NOMO-1 treated with DMSO at 0.1 percent for 48 hours (cell line): Measurements from ENCODE around the gene OR56A3.
"Not testable (repeated sequence)": the region's sequence is repeated elsewhere in the genome, so short reads cannot be mapped to it uniquely, and the experiment has no call there.

Source experiments
- DNase-seq: peaks from one replicate; lab custom pipeline; 2025; ENCODE audit not compliant: unreplicated experiment; lab: John Stamatoyannopoulos, UW

The OR56A3 gene

GRCh38 chr11:5941951-5942350, at the start of gene OR56A3:
Gene OR56A3 (plus strand): TSS chr11:5942251. CDS start chr11:5947347, 5,096 bp downstream.
- DNase-seq, result no peak

DNA sequence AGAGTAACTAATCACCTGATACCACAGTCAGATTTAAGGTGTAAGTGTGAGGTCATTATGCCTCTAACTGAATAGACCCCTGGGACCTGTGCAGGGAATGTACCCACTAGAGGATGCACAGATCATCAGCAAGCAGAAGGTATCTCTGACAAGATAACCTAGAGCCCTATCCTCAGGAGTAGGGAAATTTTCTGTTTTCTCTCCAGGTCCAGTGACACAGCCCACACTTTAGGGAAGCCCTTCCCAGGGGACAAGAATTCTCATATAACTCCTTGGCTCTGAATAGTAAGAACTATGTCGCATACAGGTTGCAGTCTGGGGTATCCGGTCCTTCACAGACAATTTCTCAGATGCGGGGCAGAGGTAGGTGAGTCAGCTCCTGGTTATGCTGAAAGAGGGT, 49.1 kb upstream of the OR56A3 start, which contains the start of gene OR52E5:
TSS of gene OR52E5 (plus strand) at position 301 of the 400 bp plus-strand sequence. CDS start 7,569 bp downstream, outside the sequence.
- no peak for DNase-seq

- no peak for DNase-seq
Observed at GRCh38 chr11:5899534-5899933, 42.5 kb upstream of the OR56A3 start.

GRCh38 chr11:5910540-5910939, 31.5 kb upstream of the OR56A3 start:
- DNase-seq, result no peak

GRCh38 chr11:5922749-5923426, 19.2 kb upstream of the OR56A3 start:
- DNase-seq, result no peak

DNA sequence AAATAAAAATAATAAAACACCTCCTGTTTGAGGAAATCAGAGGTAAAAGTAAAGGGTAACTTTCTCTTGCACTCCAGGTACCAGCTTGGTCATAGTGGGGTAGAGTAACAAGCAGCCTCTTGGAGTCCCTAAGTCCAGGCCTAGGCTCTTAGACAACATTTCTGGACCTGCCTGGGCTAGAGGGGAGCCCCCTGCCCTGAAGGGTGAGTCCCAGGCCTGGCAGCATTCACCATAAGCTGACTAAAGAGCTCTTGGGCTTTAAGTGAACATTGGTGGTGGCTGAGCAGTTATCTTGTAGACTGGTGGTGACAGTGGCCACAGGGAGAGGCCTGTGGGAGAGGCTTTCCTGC, 18.6 kb upstream of the OR56A3 start:
- no peak for DNase-seq

- DNase-seq, result no peak
Observed at GRCh38 chr11:5923794-5924193, 18.3 kb upstream of the OR56A3 start.

- DNase-seq, result no peak
Observed at GRCh38 chr11:5928271-5928670, 13.8 kb upstream of the OR56A3 start.

DNA sequence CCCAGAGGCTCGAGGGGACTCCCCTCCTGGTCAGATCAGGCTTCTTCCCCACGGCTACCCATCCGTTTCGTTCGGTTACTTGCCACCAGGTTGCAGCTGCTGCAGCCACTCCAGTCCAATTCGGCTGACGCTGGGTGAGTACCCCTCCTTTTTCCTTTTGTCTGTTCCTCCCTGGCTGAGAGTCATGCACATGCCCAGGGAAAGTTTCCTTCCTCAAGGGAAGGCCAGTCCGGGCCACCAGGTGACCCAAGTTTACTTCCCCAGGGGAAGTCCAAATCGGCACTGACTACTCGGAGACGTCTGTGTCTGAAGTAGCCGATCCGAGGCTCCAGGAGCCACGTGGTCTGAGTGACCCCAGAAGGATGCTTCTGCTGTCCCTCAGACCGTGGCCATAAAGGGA, 13.2 kb upstream of the OR56A3 start:
- DNase-seq, result no peak

DNA sequence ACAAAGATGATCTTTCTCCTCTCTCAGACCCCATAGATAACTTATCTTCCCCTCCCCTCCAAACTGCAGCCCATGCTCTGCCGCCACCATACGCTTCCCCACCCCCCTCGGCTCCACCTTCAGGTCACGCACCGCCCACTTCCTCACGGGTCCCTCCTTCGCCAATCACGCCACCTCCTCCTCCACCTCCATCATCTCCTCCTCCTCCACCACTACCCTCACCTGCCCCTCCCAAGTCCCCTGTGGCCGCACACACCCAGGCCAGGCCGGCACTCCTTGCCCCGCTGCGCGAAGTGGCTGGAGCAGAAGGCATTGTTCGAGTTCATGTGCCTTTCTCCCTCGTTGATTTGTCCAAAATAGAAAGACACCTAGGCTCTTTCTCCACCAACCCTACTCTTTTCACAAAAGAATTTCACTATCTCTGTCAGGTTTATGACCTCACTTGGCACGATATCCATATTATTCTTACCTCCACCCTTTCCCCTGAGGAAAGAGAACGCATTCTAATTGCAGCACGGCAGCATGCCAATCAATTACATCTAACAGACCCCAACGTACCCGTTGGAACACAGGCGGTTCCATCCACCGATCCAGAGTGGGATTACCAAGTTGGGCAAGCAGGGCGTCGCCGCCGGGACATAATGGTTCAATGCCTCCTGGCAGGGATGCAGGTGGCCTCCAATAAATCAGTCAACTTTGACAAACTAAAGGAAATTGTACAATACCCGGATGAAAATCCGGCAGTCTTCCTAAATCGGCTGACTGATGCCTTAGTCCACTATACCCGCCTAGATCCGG, 12.3 kb upstream of the OR56A3 start:
- no peak for DNase-seq

- DNase-seq, result no peak
Observed at GRCh38 chr11:5930614-5931013, 11.4 kb upstream of the OR56A3 start.

- DNase-seq, result no peak
Observed at GRCh38 chr11:5931061-5931460, 11.0 kb upstream of the OR56A3 start.

- DNase-seq, result no peak
Observed at GRCh38 chr11:5932671-5933070, 9.4 kb upstream of the OR56A3 start.

DNA sequence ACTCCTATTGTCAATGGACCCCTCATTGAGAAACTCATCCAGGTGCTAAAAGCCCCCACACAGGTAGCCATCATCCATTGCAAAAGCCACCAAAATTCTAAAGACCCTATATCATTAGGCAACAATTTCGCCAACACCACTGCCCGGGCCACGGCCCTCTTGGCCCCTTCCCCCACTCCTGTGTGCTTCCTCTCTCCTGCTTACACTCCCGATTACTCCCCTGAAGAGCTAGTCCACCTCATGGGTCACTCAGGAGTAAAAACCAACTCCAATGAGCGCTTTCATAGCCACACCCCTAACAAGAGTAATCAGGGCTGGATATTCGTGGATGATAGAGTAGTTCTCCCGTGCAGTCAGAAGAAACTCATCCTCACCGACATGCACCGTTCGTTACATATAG, 8.9 kb upstream of the OR56A3 start:
- no peak for DNase-seq

DNA sequence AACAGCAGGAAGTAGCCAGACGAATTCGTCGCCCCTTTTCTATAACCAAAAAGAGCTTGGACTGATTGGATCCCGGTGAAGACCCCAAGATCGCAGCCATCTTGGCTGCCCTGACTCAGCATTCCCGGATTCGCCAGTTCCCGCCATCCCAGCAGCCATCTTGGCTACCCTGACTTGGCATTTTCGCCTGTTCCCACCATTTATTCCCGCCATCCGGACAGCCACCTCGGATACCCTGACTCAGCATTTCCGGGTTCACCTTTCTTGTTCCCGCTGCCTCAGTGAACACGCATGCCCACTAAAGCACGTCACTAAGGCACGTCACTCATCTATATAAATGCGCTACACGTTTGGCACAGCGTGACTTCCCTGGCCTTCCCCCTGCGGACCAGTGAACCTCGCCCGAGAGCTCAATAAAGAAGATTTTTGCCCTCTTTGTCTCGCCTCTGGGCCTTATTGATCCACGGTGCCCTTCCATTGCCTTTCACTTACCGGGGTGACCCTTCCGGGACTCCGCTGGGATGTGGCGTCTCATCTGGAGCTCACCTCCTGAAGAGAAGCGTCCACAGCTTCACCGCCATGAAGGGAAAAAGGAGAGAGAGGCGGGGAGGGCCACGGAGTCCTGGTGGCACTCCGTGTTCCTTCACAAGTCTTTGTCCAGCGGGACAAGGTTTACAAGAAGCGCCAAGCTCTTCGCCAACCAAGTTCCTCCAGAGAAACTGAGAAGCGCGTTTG, 4.0 kb upstream of the OR56A3 start:
- DNase-seq, result no peak

DNA sequence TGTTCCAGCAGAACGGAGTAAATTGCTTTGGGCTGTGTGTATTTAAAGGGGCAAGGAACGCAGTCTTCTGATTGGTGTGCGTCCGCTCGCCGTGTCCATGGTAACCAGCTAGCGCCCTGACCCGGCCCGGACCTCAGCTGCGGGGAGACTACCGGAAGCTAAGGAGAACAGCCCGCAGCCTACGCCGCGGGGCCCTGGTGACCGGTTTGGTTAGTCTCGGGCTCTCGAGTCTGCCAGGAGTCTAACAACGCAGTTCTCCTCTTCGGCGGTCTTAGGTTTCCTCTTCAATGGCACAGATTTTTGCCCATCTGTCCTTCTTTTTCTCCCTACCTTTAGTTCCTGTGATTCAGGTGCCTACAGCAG, 3.5 kb upstream of the OR56A3 start:
- no peak for DNase-seq

- DNase-seq, result no peak
Observed at GRCh38 chr11:5940748-5941147, 1.3 kb upstream of the OR56A3 start.

- DNase-seq, result no peak
Observed at GRCh38 chr11:5955586-5955985, 13.5 kb downstream of the OR56A3 start.

- not testable (repeated sequence) for DNase-seq
Observed at GRCh38 chr11:5960704-5961320, 18.8 kb downstream of the OR56A3 start.

DNA sequence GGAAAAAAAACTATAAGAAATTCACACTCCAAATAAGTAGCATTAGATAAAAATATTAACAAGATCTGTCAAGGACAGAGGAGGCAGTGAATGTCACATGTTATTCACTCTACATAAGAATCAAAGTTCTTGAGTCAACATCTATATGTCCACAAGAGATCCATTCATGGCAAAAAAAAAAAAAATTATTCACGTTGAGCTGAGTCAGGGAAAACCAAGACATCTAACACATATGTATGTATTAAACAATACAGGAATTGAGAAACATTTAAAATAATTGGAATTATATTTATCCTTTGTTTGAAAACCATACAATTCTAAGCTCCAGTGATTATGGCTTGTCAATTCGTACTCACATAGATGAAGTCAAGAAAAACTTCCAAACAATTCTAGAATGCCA, 24.9 kb downstream of the OR56A3 start:
- no peak for DNase-seq

GRCh38 chr11:5967708-5968107, 25.7 kb downstream of the OR56A3 start:
- DNase-seq, result no peak
